ENCODE measurements around the gene GPR155. TPM values are rescaled to one million over a fixed set of nuclear protein-coding genes. Genes with fewer than 3 reads are reported as not detected.

Gene GPR155
- polyA plus RNA-seq, 1 donor from 2014 or later = 5.7 TPM

GRCh38 chr2:174438146-174438886 is 48.5 kb downstream of the GPR155 start:
- H3K27ac ChIP-seq (ENCODE audit: low read length) = no peak overlapping the region
- no peak overlapping the region for H3K9ac ChIP-seq (ENCODE audit: low read length)
- H3K9me3 ChIP-seq (ENCODE audit: low read length) = no peaks in the 10 kb centered on the region
- no peak overlapping the region for H3K4me3 ChIP-seq (ENCODE audit: low read length)
- H3K79me2 ChIP-seq (replicated peaks; ENCODE audit: insufficient read depth, low read length) = no peaks in the 10 kb centered on the region
- no peaks in the 10 kb centered on the region for H4K20me1 ChIP-seq (ENCODE audit: insufficient read depth)
- TF ChIP-seq EP300 (conservative IDR thresholded peaks at IDR 0.05; ENCODE audit: poor library complexity, severe bottlenecking) = no peak
- TF ChIP-seq POLR2AphosphoS5 (IDR thresholded peaks at IDR 0.05) = no peak
- no peak for TF ChIP-seq RAD21 (conservative IDR thresholded peaks at IDR 0.05)
- TF ChIP-seq MXI1 (conservative IDR thresholded peaks at IDR 0.05; ENCODE audit: poor library complexity, severe bottlenecking) = no peak
- no peak for TF ChIP-seq CTCF (IDR thresholded peaks at IDR 0.05; ENCODE audit: poor library complexity, severe bottlenecking)
- no peak for TF ChIP-seq SMC3 (conservative IDR thresholded peaks at IDR 0.05; ENCODE audit: poor library complexity)
- TF ChIP-seq TAF1 (IDR thresholded peaks at IDR 0.05; ENCODE audit: low read depth) = no peak
- TF ChIP-seq REST (IDR thresholded peaks at IDR 0.05; ENCODE audit: borderline replicate concordance) = no peak
- no peaks in the 10 kb centered on the region for H3F3A ChIP-seq (ENCODE audit: insufficient read depth, low read length, poor library complexity, severe bottlenecking)
- no peak overlapping the region for H2AFZ ChIP-seq (ENCODE audit: low read depth, low read length)
- no peak overlapping the region for H3K4me2 ChIP-seq (ENCODE audit: low read length)
- H3K36me3 ChIP-seq (ENCODE audit: insufficient read depth, low read length) = no peaks in the 10 kb centered on the region
- no peaks in the 10 kb centered on the region for H3K27me3 ChIP-seq (ENCODE audit: insufficient read depth, low read depth, low read length)
- no peaks in the 10 kb centered on the region for H3K9me2 ChIP-seq (ENCODE audit: insufficient read depth, low read length)

- H3K9ac ChIP-seq (ENCODE audit: low read length) = no peak overlapping the region
- TF ChIP-seq SMC3 (conservative IDR thresholded peaks at IDR 0.05; ENCODE audit: poor library complexity) (no peak), REST (IDR thresholded peaks at IDR 0.05; ENCODE audit: borderline replicate concordance) (no peak), RAD21 (conservative IDR thresholded peaks at IDR 0.05) (no peak), POLR2AphosphoS5 (IDR thresholded peaks at IDR 0.05) (no peak), MXI1 (conservative IDR thresholded peaks at IDR 0.05; ENCODE audit: poor library complexity, severe bottlenecking) (no peak), EZH2 (IDR thresholded peaks at IDR 0.05; ENCODE audit: borderline replicate concordance, insufficient read depth, low read length, poor library complexity, severe bottlenecking) (no peak)
- H3K9me2 ChIP-seq (ENCODE audit: insufficient read depth, low read length) = no peaks in the 10 kb centered on the region
- no peak overlapping the region for H3K4me3 ChIP-seq (ENCODE audit: low read length)
- H2AFZ ChIP-seq (ENCODE audit: low read depth, low read length) = no peak overlapping the region
- H3K9me3 ChIP-seq (ENCODE audit: low read length) = no peaks in the 10 kb centered on the region
- no peaks in the 10 kb centered on the region for H3K27me3 ChIP-seq (ENCODE audit: insufficient read depth, low read depth, low read length)
- H3F3A ChIP-seq (ENCODE audit: insufficient read depth, low read length, poor library complexity, severe bottlenecking) = no peaks in the 10 kb centered on the region
- no peak overlapping the region for H3K4me2 ChIP-seq (ENCODE audit: low read length)
- H3K27ac ChIP-seq (ENCODE audit: low read length) = no peak overlapping the region
- no peaks in the 10 kb centered on the region for H4K20me1 ChIP-seq (ENCODE audit: insufficient read depth)
- no peaks in the 10 kb centered on the region for H3K79me2 ChIP-seq (replicated peaks; ENCODE audit: insufficient read depth, low read length)
- H3K36me3 ChIP-seq (ENCODE audit: insufficient read depth, low read length) = no peaks in the 10 kb centered on the region
Measured at GRCh38 chr2:174436351-174436750, 50.5 kb downstream of the GPR155 start.

Measured in neural cell (in vitro differentiated cells).